Mesodermal cell (in vitro differentiated cells): Measurements from ENCODE around the gene ERICH4.
"Not testable (repeated sequence)": the region's sequence is repeated elsewhere in the genome, so short reads cannot be mapped to it uniquely, and the experiment has no call there.

ENCODE experiments used
- H3K27ac ChIP-seq: 2 replicates; pipeline ENCODE4 v1.7.0; 2013; ENCODE audit warnings: mild to moderate bottlenecking, low read depth, low read length, moderate library complexity; ENCODE audit not compliant: severe bottlenecking
- H3K36me3 ChIP-seq: 2 replicates; pipeline ENCODE4 v1.7.1; 2013; ENCODE audit warnings: mild to moderate bottlenecking, low read length, moderate library complexity; ENCODE audit not compliant: control insufficient read depth, insufficient read depth
- H3K4me1 ChIP-seq: one replicate; pipeline ENCODE4 v1.7.1; 2013; ENCODE audit warnings: mild to moderate bottlenecking, low read length; ENCODE audit not compliant: insufficient read depth, control insufficient read depth, poor library complexity, severe bottlenecking
- H3K4me3 ChIP-seq: 2 replicates; pipeline ENCODE4 v1.7.0; 2013; ENCODE audit warnings: low read length, control low read depth, mild to moderate bottlenecking; ENCODE audit not compliant: insufficient read depth, poor library complexity, severe bottlenecking; ENCODE audit errors: extremely low read depth
- H3K9me3 ChIP-seq: 2 replicates; pipeline ENCODE4 v1.7.1; 2013; ENCODE audit warnings: mild to moderate bottlenecking, low read length, moderate library complexity; ENCODE audit not compliant: control insufficient read depth
- WGBS, 2 experiments: methylation state at CpG; one replicate each; pipeline ENCODE4 v1.1.5; 2013; ENCODE audit warnings: missing lambda C conversion rate in 2 of 2; ENCODE audit not compliant: insufficient coverage in 2 of 2; 5-methylcytosine and 5-hydroxymethylcytosine counted together

ERICH4 gene

GRCh38 chr19:41449079-41449864 lies 6.3 kb downstream of the ERICH4 start:
- Histone ChIP-seq H3K36me3 (no peaks in the 10 kb centered on the region), H3K9me3 (no peaks in the 10 kb centered on the region), H3K4me1 (no peaks in the 10 kb centered on the region), H3K4me3 (no peak overlapping the region), H3K27ac (no peak overlapping the region)
- 5 to 8% methylated on average over 11 to 13 of the region's 22 CpGs for WGBS, 2 experiments

GRCh38 chr19:41449865-41450178 lies 6.9 kb downstream of the ERICH4 start:
- no peaks in the 10 kb centered on the region for H3K36me3 ChIP-seq
- H3K4me1 ChIP-seq, result no peaks in the 10 kb centered on the region
- no peak overlapping the region for H3K4me3 ChIP-seq
- no peak overlapping the region for H3K27ac ChIP-seq
- no peaks in the 10 kb centered on the region for H3K9me3 ChIP-seq
- 91 to 100% methylated on average over 1 of the region's 3 CpGs for WGBS, 2 experiments

DNA sequence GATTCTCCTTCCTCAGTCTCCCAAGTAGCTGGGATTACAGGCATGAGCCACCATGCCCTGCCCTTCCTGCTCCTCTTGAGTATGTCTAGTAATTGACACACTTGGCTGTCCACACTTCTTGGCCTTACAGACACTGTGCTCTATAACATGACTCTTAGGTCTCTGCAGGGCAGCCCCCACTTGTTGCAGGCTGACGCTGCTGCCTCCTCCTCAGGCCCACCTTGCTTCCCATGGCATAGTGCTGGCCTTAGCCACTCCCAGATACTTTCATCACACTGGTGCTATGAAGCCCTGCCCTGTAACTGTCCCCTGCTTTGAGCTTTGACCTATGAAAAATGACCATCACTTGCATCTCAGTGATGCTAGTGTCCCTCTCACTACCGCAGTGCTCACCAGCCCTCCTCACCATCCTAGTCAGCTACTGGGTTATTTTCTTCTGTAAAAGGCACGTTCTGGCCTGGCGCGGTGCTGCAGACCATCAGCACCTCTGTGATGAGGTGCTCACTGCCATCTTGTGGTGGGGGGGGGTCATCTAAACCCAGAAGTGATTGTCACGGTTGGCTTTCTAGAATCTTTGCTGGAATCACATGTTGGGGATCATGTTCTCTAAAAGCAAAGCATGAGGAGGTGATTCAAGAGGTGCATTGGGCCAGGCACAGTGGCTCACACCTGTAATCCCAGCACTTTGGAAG lies 9.8 kb downstream of the ERICH4 start:
- Histone ChIP-seq H3K36me3 (no peaks in the 10 kb centered on the region), H3K27ac (no peak overlapping the region), H3K4me1 (no peaks in the 10 kb centered on the region), H3K9me3 (no peaks in the 10 kb centered on the region), H3K4me3 (no peak overlapping the region)
- 50 to 51% methylated on average over 2 to 3 of the region's 6 CpGs for WGBS, 2 experiments

GRCh38 chr19:41455936-41456335 lies 13.0 kb downstream of the ERICH4 start:
- no peak overlapping the region for H3K27ac ChIP-seq
- WGBS, 2 experiments, result 10 to 86% methylated on average over 1 of the region's 2 CpGs
- H3K4me1 ChIP-seq, result no peaks in the 10 kb centered on the region
- no peak overlapping the region for H3K4me3 ChIP-seq
- H3K36me3 ChIP-seq, result no peaks in the 10 kb centered on the region
- no peaks in the 10 kb centered on the region for H3K9me3 ChIP-seq

GRCh38 chr19:41456342-41456918 lies 13.5 kb downstream of the ERICH4 start:
- Histone ChIP-seq H3K4me3 (no peak overlapping the region), H3K27ac (no peak overlapping the region), H3K9me3 (no peaks in the 10 kb centered on the region), H3K4me1 (no peaks in the 10 kb centered on the region), H3K36me3 (no peaks in the 10 kb centered on the region)
- 54 to 68% methylated on average over 3 to 5 of the region's 7 CpGs for WGBS, 2 experiments

DNA sequence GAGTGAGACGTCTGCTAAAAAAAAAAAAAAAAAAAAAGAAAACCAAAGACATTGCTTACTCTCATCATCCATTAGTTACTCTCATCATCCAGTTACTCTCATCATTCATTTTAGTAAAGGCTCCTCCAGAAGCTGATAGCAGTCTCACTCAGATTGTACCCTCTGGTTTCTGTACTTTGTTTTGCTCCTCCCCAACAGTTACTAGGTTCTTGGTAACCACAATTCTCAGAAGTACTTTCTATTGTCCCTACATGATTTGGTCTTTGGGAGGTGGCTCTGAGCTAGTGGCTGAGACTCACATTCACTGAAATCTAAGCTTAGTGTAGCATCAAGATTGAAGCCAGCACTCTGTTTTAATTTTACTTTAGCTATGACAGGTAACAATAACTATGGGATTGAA lies 14.3 kb downstream of the ERICH4 start:
- no peaks in the 10 kb centered on the region for H3K36me3 ChIP-seq
- H3K4me1 ChIP-seq, result no peaks in the 10 kb centered on the region
- H3K4me3 ChIP-seq, result no peak overlapping the region
- no peak overlapping the region for H3K27ac ChIP-seq
- peaks cover 5% of the 10 kb centered on the region for H3K9me3 ChIP-seq
- WGBS, 2 experiments, result 60% methylated on average over 1 of the region's 1 CpG; no CpG with 5 or more reads in 1 of the 2 experiments

- no peak overlapping the region for H3K27ac ChIP-seq
Measured at GRCh38 chr19:41462497-41462896, 19.5 kb downstream of the ERICH4 start.

GRCh38 chr19:41463257-41464256 lies 20.6 kb downstream of the ERICH4 start:
- not testable (repeated sequence) for H3K27ac ChIP-seq

More at GRCh38 chr19:41462497-41462896, 19.5 kb downstream of the ERICH4 start:
- Histone ChIP-seq H3K36me3 (no peaks in the 10 kb centered on the region), H3K4me1 (no peaks in the 10 kb centered on the region), H3K9me3 (peaks cover 10% of the 10 kb centered on the region), H3K4me3 (no peak overlapping the region)
- 61 to 79% methylated on average over 5 to 6 of the region's 6 CpGs for WGBS, 2 experiments

DNA sequence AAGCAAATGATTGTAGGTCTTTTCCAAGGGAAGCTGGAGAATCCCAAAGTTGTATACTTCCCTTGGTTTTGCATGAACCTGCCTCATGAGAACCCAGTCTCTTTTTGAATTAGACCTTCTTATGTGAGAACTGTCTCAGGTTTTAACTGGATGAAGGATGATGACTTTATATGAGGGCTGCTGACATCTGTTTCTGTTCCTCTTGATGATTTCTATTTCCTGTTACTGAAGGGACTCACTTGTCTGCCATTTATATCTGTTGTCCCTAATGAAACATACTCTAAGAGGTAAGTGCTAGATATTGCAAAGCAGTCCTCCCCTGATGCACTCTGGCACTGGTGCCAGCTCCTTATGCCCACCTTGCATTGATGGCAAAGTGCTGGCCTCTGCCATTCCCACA lies 33.6 kb downstream of the ERICH4 start:
- Histone ChIP-seq H3K4me3 (no peak overlapping the region), H3K4me1 (no peaks in the 10 kb centered on the region)

More at GRCh38 chr19:41463257-41464256, 20.6 kb downstream of the ERICH4 start:
- not testable (repeated sequence) for H3K36me3 ChIP-seq, H3K4me1 ChIP-seq, H3K9me3 ChIP-seq, H3K4me3 ChIP-seq
- WGBS, 2 experiments, result 79 to 81% methylated on average over 10 of the region's 22 CpGs

GRCh38 chr19:41478171-41478570 lies 35.2 kb downstream of the ERICH4 start:
- H3K27ac ChIP-seq, result no peak overlapping the region
- H3K36me3 ChIP-seq, result no peaks in the 10 kb centered on the region
- no peaks in the 10 kb centered on the region for H3K4me1 ChIP-seq
- H3K4me3 ChIP-seq, result no peak overlapping the region
- H3K9me3 ChIP-seq, result no peaks in the 10 kb centered on the region
- whole genome bisulfite sequencing, 2 experiments, result 65 to 72% methylated on average over 8 of the region's 8 CpGs

More for the DNA sequence above, 33.6 kb downstream of the ERICH4 start:
- no peaks in the 10 kb centered on the region for H3K9me3 ChIP-seq
- H3K27ac ChIP-seq, result no peak overlapping the region
- no peaks in the 10 kb centered on the region for H3K36me3 ChIP-seq
